GM04504 (cell line): ENCODE measurements around the gene GRID1.

Experiments
- DNase-seq: peaks from one replicate; pipeline ENCODE4 v3.0.0-alpha.2; 2012; ENCODE audit warnings: low read depth

Gene GRID1

GRCh38 chr10:86336341-86336740, 30.3 kb downstream of the GRID1 start:
- DNase-seq, result no peak

- no peak for DNase-seq
Observed at GRCh38 chr10:86335831-86336230, 30.8 kb downstream of the GRID1 start.

GRCh38 chr10:86335257-86335656, 31.3 kb downstream of the GRID1 start:
- no peak for DNase-seq

DNA sequence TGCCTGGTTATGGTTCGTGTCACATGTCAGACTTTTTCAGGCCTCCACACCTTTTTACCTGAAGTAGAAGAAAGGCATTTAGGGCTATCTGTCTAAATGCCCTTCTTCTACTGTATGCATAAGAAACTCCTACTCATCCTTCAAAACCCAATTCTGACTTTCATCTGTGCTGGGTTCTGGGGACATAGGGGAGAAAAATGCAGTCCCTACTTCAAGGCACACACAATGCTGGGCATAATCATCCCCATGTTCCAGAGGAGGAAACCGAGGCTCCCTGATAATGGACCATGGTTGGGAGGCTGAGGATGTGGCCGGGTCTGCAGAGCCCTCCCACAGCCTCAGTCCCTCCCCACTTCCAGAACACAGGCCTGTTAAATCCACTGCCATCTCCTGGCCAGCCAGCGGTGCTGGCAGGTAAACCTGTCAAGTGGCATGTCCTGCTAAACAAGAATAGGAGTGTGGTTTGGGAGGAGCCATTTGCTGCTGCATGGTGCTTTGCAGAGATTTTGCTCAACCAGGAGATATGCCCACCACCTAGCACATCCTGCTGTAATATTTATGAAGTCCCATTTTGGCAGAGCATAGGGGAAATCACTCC, 32.0 kb downstream of the GRID1 start:
- no peak for DNase-seq

GRCh38 chr10:86333826-86334487, 32.6 kb downstream of the GRID1 start:
- DNase-seq, result no peak

DNA sequence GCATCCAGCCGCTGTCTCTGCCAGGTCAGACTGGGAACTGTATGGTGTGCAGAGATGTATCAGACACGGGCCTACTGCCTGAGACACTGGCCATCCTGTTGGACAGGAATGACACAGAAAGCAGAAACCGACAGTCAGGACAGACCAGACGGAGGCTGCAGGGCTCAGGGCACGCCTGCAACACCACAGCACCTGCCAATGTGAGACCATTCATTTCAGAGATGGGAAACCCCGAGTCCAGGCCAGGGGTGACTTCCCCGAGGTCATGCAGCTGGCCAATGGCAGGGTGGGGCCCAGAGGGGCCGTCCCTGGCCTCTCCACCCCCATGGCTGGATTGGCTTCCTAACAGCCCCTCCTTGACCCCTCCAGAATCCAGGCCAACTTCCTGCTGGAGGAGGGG, 34.7 kb downstream of the GRID1 start:
- no peak for DNase-seq

DNA sequence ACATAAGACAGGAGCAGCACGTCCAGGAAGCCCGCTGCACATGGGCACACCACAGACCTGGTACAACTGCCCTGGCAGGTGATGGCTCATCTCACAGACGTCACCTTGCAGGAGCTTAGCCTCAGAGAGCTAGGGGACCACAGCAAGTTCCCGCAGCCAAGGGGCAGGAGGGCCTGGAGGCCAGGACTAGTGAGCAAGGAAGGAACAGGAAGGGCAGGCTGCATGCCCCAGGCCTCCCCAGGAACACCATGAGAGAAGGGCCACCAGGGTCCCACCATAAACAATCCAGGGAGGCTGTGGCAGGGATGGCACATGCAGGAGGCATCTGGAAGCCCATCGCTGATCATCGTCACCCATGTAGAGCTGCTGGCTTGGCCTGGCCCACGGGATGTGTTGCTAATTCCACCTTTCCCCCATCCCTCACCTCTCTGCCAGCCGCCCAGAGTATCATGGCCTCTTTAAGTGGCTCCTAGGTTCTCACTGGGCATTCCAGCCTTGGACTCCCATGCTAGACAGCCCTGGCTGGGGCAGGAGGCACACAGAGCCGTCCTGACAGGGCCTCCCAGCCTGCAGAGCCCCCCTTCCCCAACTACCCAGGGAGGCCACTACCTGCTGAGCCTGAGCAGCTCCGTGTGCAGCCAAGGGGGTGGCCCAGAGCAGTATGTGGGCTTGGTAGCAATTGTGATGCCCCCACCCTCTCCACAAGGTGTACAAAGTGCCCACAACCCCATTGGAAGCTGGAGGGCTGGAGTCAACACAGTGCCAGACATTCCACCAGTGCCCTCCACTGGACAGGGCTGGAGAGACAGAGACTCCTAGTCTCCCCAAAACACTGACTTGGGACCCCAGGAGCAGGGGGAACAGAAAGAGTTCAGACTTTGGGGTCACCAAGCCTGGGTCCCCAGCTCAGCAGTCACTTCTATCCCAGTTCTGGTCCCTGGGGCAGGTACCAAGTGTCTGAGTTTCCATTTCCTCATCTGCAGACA, 35.5 kb downstream of the GRID1 start:
- no peak for DNase-seq

- no peak for DNase-seq
Observed at GRCh38 chr10:86329896-86330680, 36.5 kb downstream of the GRID1 start.

DNA sequence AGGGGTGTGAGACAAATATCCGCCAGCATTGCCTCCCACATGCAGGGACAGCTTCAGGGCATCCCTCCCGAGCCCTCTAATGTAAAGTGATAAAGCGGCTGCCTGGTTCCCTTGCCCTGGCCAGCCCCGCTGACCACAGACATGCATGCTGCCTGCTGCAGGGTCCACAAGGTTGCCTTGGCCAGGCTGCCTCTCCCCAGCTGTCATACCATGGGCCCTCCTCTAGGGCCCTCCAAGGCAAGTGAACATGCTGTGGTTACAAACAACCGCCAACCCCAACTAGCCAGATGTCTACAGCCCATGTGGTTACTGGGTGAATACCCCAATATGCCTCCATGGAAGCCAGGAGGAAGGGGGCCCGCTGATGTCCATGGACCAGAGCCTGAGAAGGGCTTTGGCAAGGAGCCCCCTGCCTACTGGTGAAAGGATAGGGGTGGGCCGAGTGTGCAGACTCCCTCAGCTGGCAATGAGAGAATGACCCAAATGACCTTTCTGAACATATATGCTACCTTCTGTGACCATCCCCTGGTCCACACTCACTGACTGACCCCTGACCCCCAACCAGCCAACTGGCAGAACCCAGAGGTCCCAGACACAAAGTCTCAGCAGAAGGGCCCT, 37.4 kb downstream of the GRID1 start:
- DNase-seq, result no peak

DNA sequence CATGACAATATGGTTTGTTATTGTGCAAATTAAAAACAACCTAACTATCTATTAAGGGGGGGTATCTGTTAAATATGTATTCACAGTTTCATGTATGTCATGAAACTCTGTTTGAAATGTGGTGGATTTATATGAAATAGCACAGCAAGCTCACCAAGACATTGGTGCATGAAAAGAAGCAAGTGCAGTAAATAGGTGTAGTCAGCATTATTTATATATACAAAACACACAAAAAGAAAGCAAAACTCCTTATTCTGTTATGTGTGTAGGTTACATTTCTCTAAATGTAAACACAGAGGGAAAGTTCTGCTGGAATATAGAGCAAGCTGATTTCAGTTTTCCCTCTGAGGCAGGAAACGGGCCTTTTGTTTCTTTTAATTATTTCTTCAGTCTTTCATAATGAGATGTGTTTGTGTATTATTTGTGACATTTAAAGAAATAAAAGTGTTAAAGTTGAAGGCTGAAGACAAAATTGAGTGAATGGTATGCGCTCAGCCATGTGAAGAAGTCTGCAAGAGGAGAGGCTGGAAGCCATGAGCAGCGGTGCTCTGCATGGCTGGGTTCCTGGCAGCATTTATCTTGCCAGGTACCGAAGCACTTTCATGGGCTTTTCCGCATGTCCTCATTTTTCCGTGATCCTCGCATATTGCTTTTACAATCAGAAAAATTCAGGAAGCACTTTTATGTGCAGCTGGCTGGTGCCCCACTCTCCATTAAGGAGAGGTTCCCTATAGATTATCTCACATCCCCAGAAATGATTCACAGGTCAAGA, 38.5 kb downstream of the GRID1 start:
- no peak for DNase-seq

- DNase-seq, result no peak
Observed at GRCh38 chr10:86325158-86325557, 41.4 kb downstream of the GRID1 start.

- DNase-seq, result no peak
Observed at GRCh38 chr10:86321568-86321967, 45.0 kb downstream of the GRID1 start.

GRCh38 chr10:86319676-86320075, 46.9 kb downstream of the GRID1 start:
- DNase-seq, result no peak

DNA sequence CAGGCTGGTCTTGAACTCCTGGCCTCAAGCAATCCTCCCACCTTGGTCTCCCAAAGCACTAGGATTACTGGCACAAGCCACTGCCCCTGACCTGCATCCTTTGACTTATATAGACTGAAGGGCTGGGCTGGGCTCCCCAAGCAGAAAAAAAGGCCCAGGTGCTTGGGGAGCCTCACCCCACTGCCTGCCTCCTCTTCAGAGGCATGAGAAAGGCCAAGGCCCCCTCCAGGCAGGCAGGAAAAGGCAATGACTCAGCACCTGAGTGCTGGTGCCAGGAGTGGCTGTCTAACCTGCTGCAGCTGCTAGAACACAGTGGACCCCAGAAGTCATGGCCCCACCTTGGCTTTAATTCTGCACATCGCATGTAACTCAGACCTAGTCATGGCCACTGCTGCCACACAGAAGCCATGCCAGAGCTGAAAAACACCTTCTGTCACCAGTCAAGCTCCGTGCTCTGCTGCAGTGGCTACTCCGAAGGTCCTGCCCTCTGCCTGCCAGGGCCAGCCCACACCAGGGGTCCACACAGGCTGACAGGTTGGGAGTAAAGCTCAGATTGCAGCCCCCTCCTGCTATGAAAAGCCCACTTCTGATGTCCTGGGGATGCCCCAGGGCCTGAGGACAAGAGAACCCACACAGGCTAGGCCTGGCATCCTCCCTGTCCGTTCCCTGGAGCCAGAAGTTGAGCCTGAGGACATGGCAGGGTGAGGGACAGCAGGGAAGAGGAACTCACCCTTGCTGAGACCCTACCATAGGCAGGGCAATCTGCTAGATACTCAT, 48.5 kb downstream of the GRID1 start:
- DNase-seq, result no peak

GRCh38 chr10:86316990-86317389, 49.6 kb downstream of the GRID1 start:
- no peak for DNase-seq

GRCh38 chr10:86316274-86316835, 50.2 kb downstream of the GRID1 start:
- DNase-seq, result no peak

DNA sequence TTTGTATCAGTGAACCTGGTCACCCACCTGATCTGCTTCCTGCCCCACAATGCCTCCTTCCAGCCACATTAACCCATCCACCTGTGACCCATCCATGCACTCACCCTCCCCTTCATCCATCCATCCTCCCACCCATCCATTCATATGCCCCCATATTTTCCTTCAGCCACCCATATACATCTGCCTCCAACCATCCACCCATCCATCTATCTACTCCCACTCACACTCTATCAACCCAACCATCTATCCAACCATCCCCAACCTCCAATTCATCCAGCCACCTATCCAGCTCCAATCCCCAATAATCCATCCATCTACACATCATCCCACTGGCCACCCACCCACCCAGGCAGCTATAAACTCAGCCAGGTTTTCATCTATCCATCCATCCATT, 51.0 kb downstream of the GRID1 start:
- DNase-seq, result no peak

DNA sequence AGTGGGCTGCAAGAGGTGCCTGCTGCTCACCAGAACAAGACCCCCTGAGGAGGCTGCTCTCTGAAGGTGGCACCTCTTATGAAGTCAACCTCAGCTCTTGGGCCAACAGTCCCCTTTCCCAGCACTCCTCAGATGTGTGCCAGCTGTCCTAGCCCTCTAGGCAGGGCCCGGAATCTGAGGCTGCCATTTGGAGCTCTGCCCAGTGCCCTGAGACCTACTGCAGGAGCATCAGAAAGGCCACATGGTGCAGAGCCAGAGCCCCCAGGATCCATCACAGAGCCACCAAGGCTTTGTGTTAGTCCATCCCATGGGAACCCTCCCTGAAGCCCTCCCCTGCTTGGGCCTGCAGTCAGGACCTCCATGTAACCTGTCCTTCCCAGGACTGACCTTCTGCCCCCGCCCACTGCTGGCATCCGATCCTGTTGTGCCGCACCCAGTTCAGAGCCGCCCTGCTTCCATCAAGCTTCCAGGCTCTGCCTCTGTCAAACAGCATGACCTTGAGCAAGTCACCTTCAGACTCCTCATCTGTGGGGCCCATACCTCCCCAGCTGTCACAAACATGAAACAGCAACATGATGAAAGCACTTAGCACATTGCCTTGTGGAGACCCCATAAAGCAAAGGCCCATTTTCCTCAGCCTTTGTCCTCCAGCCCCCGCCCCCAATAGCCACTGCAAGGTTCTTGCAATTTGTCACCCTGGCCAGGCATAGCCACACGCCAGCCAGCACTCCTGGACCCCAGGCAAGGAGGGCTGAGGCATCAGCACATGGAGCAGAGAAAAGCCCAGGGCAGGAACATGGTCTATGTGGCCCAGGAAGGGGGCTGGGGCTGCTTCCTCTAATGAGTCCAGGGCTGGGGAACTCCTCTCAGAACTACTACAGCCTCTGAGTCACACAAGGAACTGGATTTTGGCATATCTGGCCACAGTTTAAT, 51.7 kb downstream of the GRID1 start:
- DNase-seq, result no peak

GRCh38 chr10:86313621-86314041, 53.0 kb downstream of the GRID1 start:
- no peak for DNase-seq
